Liver (tissue), 9 donors: ENCODE data around the gene CAPN15. TPM values are rescaled to one million over a fixed set of nuclear protein-coding genes. Genes with fewer than 3 reads are reported as not detected.

ENCODE experiments used
- DNase-seq: peaks from one replicate; pipeline ENCODE4 v3.0.0-alpha.2; 2017; ENCODE audit warnings: low spot score
- H3K27ac ChIP-seq, 2 donors: one replicate each; pipeline ENCODE4 v1.7.0; 2013; ENCODE audit warnings: inconsistent platforms in 2 of 2, low read length in 2 of 2, control low read depth in 1 of 2, low read depth in 1 of 2, mild to moderate bottlenecking in 1 of 2
- H3K27me3 ChIP-seq, 4 donors: one replicate each; pipeline versions ENCODE4 v1.6.1 to v1.7.0; 2013; ENCODE audit warnings: low read length in 3 of 4, inconsistent platforms in 1 of 4, mild to moderate bottlenecking in 1 of 4, moderate library complexity in 1 of 4; ENCODE audit not compliant: control insufficient read depth in 4 of 4, insufficient read depth in 4 of 4
- H3K36me3 ChIP-seq, 4 donors: one replicate each; pipeline versions ENCODE4 v1.6.1 to v1.7.0; 2013; ENCODE audit warnings: low read length in 3 of 4, mild to moderate bottlenecking in 3 of 4, low read depth in 1 of 4, moderate library complexity in 1 of 4; ENCODE audit not compliant: control insufficient read depth in 4 of 4, insufficient read depth in 3 of 4
- H3K4me1 ChIP-seq, 4 donors: one replicate each; pipeline versions ENCODE4 v1.6.1 to v1.7.0; 2013; ENCODE audit warnings: low read length in 3 of 4, mild to moderate bottlenecking in 3 of 4, moderate library complexity in 1 of 4; ENCODE audit not compliant: control insufficient read depth in 4 of 4, insufficient read depth in 4 of 4
- H3K4me3 ChIP-seq, 3 donors: one replicate each; pipeline versions ENCODE4 v1.6.1 to v1.7.0; 2013; ENCODE audit warnings: low read length in 3 of 3, control low read depth in 1 of 3, low read depth in 1 of 3, mild to moderate bottlenecking in 1 of 3
- H3K9ac ChIP-seq, 2 donors: one replicate each; pipeline ENCODE4 v1.7.0; 2013; ENCODE audit warnings: low read length in 2 of 2, mild to moderate bottlenecking in 2 of 2, moderate library complexity in 2 of 2, control low read depth in 1 of 2, low read depth in 1 of 2
- H3K9me3 ChIP-seq, 4 donors: one replicate each; pipeline versions ENCODE4 v1.6.1 to v1.7.0; 2013; ENCODE audit warnings: low read length in 3 of 4; ENCODE audit not compliant: control insufficient read depth in 4 of 4
- EGR1 ChIP-seq, 2 donors: IDR thresholded peaks; 2 replicates each; pipeline ENCODE4 v1.6.1; 2016 to 2018; ENCODE audit warnings: antibody characterized with exemption in 2 of 2, low read depth in 2 of 2
- FOXA1 ChIP-seq: IDR thresholded peaks from 2 replicates; pipeline ENCODE4 v1.6.1; 2016; ENCODE audit warnings: antibody characterized with exemption
- FOXA2 ChIP-seq: IDR thresholded peaks from 2 replicates; pipeline ENCODE4 v1.6.1; 2016; ENCODE audit warnings: antibody characterized with exemption
- GABPA ChIP-seq, 2 donors: IDR thresholded peaks in 1 of 2; conservative IDR thresholded peaks in 1 of 2; 2 replicates each; pipeline ENCODE4 v1.6.1; 2016; ENCODE audit warnings: antibody characterized with exemption in 2 of 2, mild to moderate bottlenecking in 1 of 2, moderate library complexity in 1 of 2
- HNF4G ChIP-seq: IDR thresholded peaks from 2 replicates; pipeline ENCODE4 v1.6.1; 2016; ENCODE audit warnings: antibody characterized with exemption
- JUND ChIP-seq, 2 donors: IDR thresholded peaks; 2 replicates each; pipeline ENCODE4 v1.6.1; 2016; ENCODE audit warnings: antibody characterized with exemption in 2 of 2
- NR2F2 ChIP-seq: IDR thresholded peaks from 2 replicates; pipeline ENCODE4 v1.6.1; 2016; ENCODE audit warnings: antibody characterized with exemption
- RAD21 ChIP-seq, 2 donors: IDR thresholded peaks; 2 replicates each; pipeline ENCODE4 v1.6.1; 2016; ENCODE audit warnings: antibody characterized with exemption in 2 of 2, mild to moderate bottlenecking in 2 of 2
- RXRA ChIP-seq, 2 donors: IDR thresholded peaks; 2 replicates each; pipeline ENCODE4 v1.6.1; 2017 to 2018; ENCODE audit warnings: antibody characterized with exemption in 2 of 2, mild to moderate bottlenecking in 1 of 2
- SP1 ChIP-seq: IDR thresholded peaks from 2 replicates; pipeline ENCODE4 v1.6.1; 2018; ENCODE audit warnings: antibody characterized with exemption, mild to moderate bottlenecking
- TAF1 ChIP-seq: conservative IDR thresholded peaks from 2 replicates; pipeline ENCODE4 v1.6.1; 2016; ENCODE audit warnings: antibody characterized with exemption, mild to moderate bottlenecking
- YY1 ChIP-seq: IDR thresholded peaks from 2 replicates; pipeline ENCODE4 v1.6.1; 2016; ENCODE audit warnings: antibody characterized with exemption, mild to moderate bottlenecking
- WGBS: extraction: QIAGEN DNeasy Blood & Tissue Kit; methylation state at CpG from one replicate; pipeline ENCODE4 v1.1.7; 2013; 5-methylcytosine and 5-hydroxymethylcytosine counted together
- polyA plus RNA-seq, 2 donors: library from polyadenylated mRNA; stranded (reverse) in 1 of 2; unstranded in 1 of 2; fragments of 200-250 nt in 1 of 2; fragments of >200 nt in 1 of 2; fragmentation: Nextera tagmentation in 1 of 2; extraction: Ambion mirVana in 1 of 2; gene quantifications; one replicate each; pipeline versions ENCODE4 v1.2.1 to v1.2.3, GENCODE V29; 2013 to 2015
- total RNA-seq, 2 donors: library from RNA; depleted of rRNA; stranded (reverse); fragments of >200 nt; gene quantifications; one replicate each; pipeline ENCODE4 v1.2.3, GENCODE V29; 2014
- TF ChIP-seq, protein P1 (sequence below): IDR thresholded peaks from 2 replicates; pipeline ENCODE4 v1.6.1; 2016; ENCODE audit warnings: antibody characterized with exemption, mild to moderate bottlenecking
- TF ChIP-seq, protein P2 (sequence below): fragments of 150-350 bp; IDR thresholded peaks from 2 replicates; pipeline ENCODE4 v1.5.1; 2017; ENCODE audit warnings: improper control_type of control experiment, low read depth, low read length; ENCODE audit not compliant: missing input control
- TF ChIP-seq, protein P3 (sequence below): IDR thresholded peaks from 2 replicates; pipeline ENCODE4 v1.6.1; 2016; ENCODE audit warnings: antibody characterized with exemption
- TF ChIP-seq, protein P4 (sequence below): IDR thresholded peaks from 2 replicates; pipeline ENCODE4 v1.6.1; 2016; ENCODE audit warnings: antibody characterized with exemption
- donor health status: healthy.
- donor health status: healthy.
- donor health status: healthy.
- donor health status: healthy.
- donor health status: healthy.

The CAPN15 gene
- total and polyA plus RNA-seq, 4 donors = 5.9 to 37.2 (median 21.6) TPM

DNA sequence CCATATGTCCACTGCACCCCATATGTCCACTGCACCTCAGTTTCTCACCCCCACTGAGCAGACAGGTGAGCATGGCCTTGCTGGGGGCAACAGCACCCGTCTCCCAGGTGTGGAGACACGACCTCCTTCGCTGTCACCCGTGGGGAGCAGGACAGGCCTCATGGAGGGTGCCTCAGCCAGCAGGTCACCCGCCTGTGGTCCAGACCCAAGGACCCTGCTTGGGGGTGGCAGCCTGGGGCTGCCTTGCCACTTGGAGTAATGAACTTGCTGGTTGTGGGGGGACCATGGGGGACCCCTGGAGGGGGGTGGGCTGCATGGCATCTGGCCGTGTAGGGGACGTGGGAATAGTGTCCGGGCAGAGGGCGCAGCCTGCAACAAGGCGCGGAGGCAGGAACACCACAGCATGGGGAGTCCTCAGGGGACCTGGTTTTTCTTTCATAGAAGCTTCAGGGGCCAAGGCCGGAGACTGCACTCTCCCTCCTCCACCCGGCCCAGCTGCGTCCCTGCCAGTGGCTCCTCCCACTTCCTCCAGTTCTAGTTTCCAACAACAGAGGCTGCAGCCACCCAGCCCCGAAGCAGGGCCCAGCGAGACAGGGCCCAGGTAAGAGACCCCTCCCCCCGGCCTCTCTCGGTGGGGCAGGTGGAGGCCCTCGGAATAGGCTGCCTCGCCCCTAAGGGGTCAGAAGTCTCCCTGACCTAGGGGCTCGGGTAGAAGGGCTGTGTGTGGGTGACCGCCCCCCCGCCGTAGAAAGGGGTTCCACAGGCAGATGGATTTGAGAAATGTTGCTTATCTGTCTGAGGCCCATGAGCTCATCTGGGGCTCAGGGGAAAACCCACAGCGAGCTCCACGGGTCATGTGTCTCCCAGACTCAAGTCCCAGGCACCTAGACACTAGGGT lies 39.2 kb downstream of the CAPN15 start, which contains the start of gene NHLRC4:
NHLRC4 (plus strand) TSS at position 531 of the 898 bp plus-strand sequence. CDS start 1,043 bp downstream, outside the sequence.
- Histone ChIP-seq H3K27ac (no peak within 1 kb of the TSS), H3K9me3 (no peaks in the 10 kb centered on the region), H3K36me3 (no peaks in the 10 kb centered on the region), H3K9ac (no peak within 1 kb of the TSS), H3K4me3 (peak within 1 kb of the TSS in 1 of 3 donors; percentile 0), H3K27me3 (no peaks in the 10 kb centered on the region), H3K4me1 (peaks cover 5 to 37% (median 14%) of the 10 kb centered on the region in 4 donors)
- no peak for TF ChIP-seq RAD21 (IDR thresholded peaks at IDR 0.05)
- TF ChIP-seq, protein P1, sequence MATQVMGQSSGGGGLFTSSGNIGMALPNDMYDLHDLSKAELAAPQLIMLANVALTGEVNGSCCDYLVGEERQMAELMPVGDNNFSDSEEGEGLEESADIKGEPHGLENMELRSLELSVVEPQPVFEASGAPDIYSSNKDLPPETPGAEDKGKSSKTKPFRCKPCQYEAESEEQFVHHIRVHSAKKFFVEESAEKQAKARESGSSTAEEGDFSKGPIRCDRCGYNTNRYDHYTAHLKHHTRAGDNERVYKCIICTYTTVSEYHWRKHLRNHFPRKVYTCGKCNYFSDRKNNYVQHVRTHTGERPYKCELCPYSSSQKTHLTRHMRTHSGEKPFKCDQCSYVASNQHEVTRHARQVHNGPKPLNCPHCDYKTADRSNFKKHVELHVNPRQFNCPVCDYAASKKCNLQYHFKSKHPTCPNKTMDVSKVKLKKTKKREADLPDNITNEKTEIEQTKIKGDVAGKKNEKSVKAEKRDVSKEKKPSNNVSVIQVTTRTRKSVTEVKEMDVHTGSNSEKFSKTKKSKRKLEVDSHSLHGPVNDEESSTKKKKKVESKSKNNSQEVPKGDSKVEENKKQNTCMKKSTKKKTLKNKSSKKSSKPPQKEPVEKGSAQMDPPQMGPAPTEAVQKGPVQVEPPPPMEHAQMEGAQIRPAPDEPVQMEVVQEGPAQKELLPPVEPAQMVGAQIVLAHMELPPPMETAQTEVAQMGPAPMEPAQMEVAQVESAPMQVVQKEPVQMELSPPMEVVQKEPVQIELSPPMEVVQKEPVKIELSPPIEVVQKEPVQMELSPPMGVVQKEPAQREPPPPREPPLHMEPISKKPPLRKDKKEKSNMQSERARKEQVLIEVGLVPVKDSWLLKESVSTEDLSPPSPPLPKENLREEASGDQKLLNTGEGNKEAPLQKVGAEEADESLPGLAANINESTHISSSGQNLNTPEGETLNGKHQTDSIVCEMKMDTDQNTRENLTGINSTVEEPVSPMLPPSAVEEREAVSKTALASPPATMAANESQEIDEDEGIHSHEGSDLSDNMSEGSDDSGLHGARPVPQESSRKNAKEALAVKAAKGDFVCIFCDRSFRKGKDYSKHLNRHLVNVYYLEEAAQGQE = no peak
- TF ChIP-seq, protein P2, sequence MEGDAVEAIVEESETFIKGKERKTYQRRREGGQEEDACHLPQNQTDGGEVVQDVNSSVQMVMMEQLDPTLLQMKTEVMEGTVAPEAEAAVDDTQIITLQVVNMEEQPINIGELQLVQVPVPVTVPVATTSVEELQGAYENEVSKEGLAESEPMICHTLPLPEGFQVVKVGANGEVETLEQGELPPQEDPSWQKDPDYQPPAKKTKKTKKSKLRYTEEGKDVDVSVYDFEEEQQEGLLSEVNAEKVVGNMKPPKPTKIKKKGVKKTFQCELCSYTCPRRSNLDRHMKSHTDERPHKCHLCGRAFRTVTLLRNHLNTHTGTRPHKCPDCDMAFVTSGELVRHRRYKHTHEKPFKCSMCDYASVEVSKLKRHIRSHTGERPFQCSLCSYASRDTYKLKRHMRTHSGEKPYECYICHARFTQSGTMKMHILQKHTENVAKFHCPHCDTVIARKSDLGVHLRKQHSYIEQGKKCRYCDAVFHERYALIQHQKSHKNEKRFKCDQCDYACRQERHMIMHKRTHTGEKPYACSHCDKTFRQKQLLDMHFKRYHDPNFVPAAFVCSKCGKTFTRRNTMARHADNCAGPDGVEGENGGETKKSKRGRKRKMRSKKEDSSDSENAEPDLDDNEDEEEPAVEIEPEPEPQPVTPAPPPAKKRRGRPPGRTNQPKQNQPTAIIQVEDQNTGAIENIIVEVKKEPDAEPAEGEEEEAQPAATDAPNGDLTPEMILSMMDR = no peak
- TF ChIP-seq, protein P3, sequence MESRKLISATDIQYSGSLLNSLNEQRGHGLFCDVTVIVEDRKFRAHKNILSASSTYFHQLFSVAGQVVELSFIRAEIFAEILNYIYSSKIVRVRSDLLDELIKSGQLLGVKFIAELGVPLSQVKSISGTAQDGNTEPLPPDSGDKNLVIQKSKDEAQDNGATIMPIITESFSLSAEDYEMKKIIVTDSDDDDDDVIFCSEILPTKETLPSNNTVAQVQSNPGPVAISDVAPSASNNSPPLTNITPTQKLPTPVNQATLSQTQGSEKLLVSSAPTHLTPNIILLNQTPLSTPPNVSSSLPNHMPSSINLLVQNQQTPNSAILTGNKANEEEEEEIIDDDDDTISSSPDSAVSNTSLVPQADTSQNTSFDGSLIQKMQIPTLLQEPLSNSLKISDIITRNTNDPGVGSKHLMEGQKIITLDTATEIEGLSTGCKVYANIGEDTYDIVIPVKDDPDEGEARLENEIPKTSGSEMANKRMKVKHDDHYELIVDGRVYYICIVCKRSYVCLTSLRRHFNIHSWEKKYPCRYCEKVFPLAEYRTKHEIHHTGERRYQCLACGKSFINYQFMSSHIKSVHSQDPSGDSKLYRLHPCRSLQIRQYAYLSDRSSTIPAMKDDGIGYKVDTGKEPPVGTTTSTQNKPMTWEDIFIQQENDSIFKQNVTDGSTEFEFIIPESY = no peak
- TF ChIP-seq RXRA (IDR thresholded peaks at IDR 0.05) = no peak
- no peak for TF ChIP-seq SP1
- no peak for TF ChIP-seq TAF1
- no peak for TF ChIP-seq HNF4G
- no peak for TF ChIP-seq NR2F2
- TF ChIP-seq, protein P4, sequence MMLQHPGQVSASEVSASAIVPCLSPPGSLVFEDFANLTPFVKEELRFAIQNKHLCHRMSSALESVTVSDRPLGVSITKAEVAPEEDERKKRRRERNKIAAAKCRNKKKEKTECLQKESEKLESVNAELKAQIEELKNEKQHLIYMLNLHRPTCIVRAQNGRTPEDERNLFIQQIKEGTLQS = no peak
- no peak for TF ChIP-seq JUND (IDR thresholded peaks at IDR 0.05)
- no peak for TF ChIP-seq FOXA2
- TF ChIP-seq FOXA1 = no peak
- TF ChIP-seq EGR1 (IDR thresholded peaks at IDR 0.05; ENCODE audit: low read depth in 2 of 2) = no peak
- no peak for TF ChIP-seq GABPA (IDR thresholded peaks at IDR 0.05 in 1 of 2, conservative IDR thresholded peaks at IDR 0.05 in 1 of 2)
- TF ChIP-seq YY1 = no peak
- peak; percentile 83 for DNase-seq
- WGBS = 61% methylated on average over 26 of the region's 26 CpGs
